ENCODE data around the gene ATF7. TPM values are rescaled to one million over a fixed set of nuclear protein-coding genes. Genes with fewer than 3 reads are reported as not detected.

The ATF7 gene
- total and polyA plus RNA-seq, 2 of the 13 experiments (the other 11 are each of a cell fraction or from before 2014, with no cell fraction given): 9.6 to 16.2 TPM

DNA sequence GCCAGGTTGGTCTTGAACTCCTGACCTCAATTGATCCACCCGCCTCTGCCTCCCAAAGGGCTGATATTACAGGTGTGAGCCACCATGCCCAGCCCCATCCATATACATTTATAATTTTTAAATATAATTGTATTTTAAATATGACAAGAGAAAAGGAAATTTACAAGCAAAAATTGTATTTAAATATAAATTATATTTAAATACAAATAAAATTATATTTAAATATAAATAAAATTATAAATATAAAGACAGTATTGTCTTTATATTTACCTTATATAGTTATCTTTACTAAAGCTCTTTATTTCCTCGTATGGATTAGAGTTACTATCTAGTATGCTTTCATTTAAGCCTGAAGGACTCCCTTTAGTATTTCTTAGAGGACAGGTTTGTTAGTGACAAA is 11.9 kb upstream of the ATF7 start (continued):
- TF ChIP-seq PITX1 (CRISPR knock-in tag; IDR thresholded peaks at IDR 0.05) (no peak), ZNF614 (CRISPR knock-in tag; IDR thresholded peaks at IDR 0.05; ENCODE audit: borderline replicate concordance) (no peak), PHF5A (CRISPR knock-in tag; IDR thresholded peaks at IDR 0.05; ENCODE audit: low read depth, unreplicated experiment) (no peak), MEIS1 (CRISPR knock-in tag; IDR thresholded peaks at IDR 0.05; ENCODE audit: borderline replicate concordance) (no peak), ZNF629 (CRISPR knock-in tag; conservative IDR thresholded peaks at IDR 0.05) (no peak), ARNT (IDR thresholded peaks at IDR 0.05) (no peak), RXRB (CRISPR knock-in tag; IDR thresholded peaks at IDR 0.05; ENCODE audit: borderline replicate concordance) (no peak), CREB1 (IDR thresholded peaks at IDR 0.05) (no peak), CREB1 (CRISPR knock-in tag; IDR thresholded peaks at IDR 0.05) (no peak), NR2F6 (IDR thresholded peaks at IDR 0.05) (no peak), NR2F6 (CRISPR knock-in tag; IDR thresholded peaks at IDR 0.05) (no peak)

- H3K27ac ChIP-seq (ENCODE audit: extremely low read length, insufficient read depth, low read length): no peak overlapping the region
- ChIA-PET POLR2A (interaction anchor here (1.0 kb wide), 1 partner anchor 11 kb away, joined by 4 read pairs; the partner anchor contains the start of gene ATF7), CTCF (ENCODE audit: low intra/inter-chr PET ratio, low total read pairs) (no interaction called here)
- H3K9me3 ChIP-seq (ENCODE audit: low read length): no peaks in the 10 kb centered on the region
- 14% methylated on average over 2 of the region's 2 CpGs for WGBS (ENCODE audit: low lambda C conversion rate)
- no peaks in the 10 kb centered on the region for H3K79me2 ChIP-seq (ENCODE audit: insufficient read depth, low read length)
- H3K27me3 ChIP-seq (ENCODE audit: control insufficient read depth in 1 of 2, insufficient read depth in 2 of 2, low read length in 2 of 2): no peaks in the 10 kb centered on the region
- ATAC-seq (no peak), DNase-seq (ENCODE audit: low spot score) (no peak), FAIRE-seq (no peak)
- no TSS peak for BruUV-seq (replicated peaks)
- H3K9ac ChIP-seq (ENCODE audit: insufficient read depth, low read depth, low read length): no peak overlapping the region
- in situ Hi-C loops (cut with HindIII; ENCODE audit: extremely low pct_ligation_motif_present, low pct_unique_long_range_greater_than_20kb): no loop called here
- no peak overlapping the region for H3K4me3 ChIP-seq (replicated peaks in 1 of 3; ENCODE audit: insufficient read depth in 1 of 3, low read depth in 2 of 3, low read length in 3 of 3)
- no peak overlapping the region for H2AFZ ChIP-seq (ENCODE audit: low read length)
- intact Hi-C loops (cut with micrococcal nuclease; ENCODE audit: unreplicated experiment): no loop called here
- TF ChIP-seq MAFF (IDR thresholded peaks at IDR 0.05; ENCODE audit: low read depth, low read length) (peak; percentile 43; the same call in 1 of the 2 replicates), MAFK (conservative IDR thresholded peaks at IDR 0.05 in 1 of 2, IDR thresholded peaks at IDR 0.05 in 1 of 2; ENCODE audit: low read length in 2 of 2) (peak; percentile 58 to 61; a peak in 3 of 4 replicates), HMG20A (CRISPR knock-in tag; IDR thresholded peaks at IDR 0.05; ENCODE audit: borderline replicate concordance) (no peak), SP5 (CRISPR knock-in tag; IDR thresholded peaks at IDR 0.05; ENCODE audit: borderline replicate concordance, low read depth) (no peak)
- no peak overlapping the region for H3K4me2 ChIP-seq (ENCODE audit: low read depth, low read length)
- H3K36me3 ChIP-seq (replicated peaks in 1 of 2; ENCODE audit: control insufficient read depth in 1 of 2, insufficient read depth in 2 of 2, low read length in 2 of 2): no peaks in the 10 kb centered on the region
- no peaks in the 10 kb centered on the region for H3K4me1 ChIP-seq (ENCODE audit: insufficient read depth, low read length)
- no peaks in the 10 kb centered on the region for H4K20me1 ChIP-seq (ENCODE audit: insufficient read depth, low read length)
These were observed 10.5 kb upstream of the ATF7 start for GRCh38 chr12:53636641-53637040.

Measured in HepG2 (cell line).